Kidney (tissue), 14 donors: Measurements from ENCODE around the gene OTOF. TPM values are rescaled to one million over a fixed set of nuclear protein-coding genes. Genes with fewer than 3 reads are reported as not detected.
A peak's percentile ranks its signal among the peaks of the same experiment; 100 is the strongest.

Source experiments
- DNase-seq, 5 donors: peaks; one replicate each; pipeline ENCODE4 v3.0.0-alpha.2; 2013 to 2020
- FAIRE-seq: peaks from 2 replicates; lab custom pipeline; 2012; peaks lifted over from hg19 to GRCh38; lab: Jason Lieb, UNC
- H3K27ac ChIP-seq, 2 donors: one replicate each; pipeline ENCODE4 v1.7.0; 2013; ENCODE audit warnings: low read depth in 2 of 2, low read length in 2 of 2, inconsistent platforms in 1 of 2
- H3K27me3 ChIP-seq: one replicate; pipeline ENCODE4 v1.7.1; 2013; ENCODE audit warnings: low read length, inconsistent platforms; ENCODE audit not compliant: control insufficient read depth, insufficient read depth
- H3K36me3 ChIP-seq, 3 donors: one replicate each; pipeline versions ENCODE4 v1.7.0 to v1.7.1; 2013; ENCODE audit warnings: low read length in 3 of 3, control low read depth in 1 of 3, inconsistent platforms in 1 of 3; ENCODE audit not compliant: insufficient read depth in 3 of 3, control insufficient read depth in 2 of 3
- H3K4me1 ChIP-seq, 3 donors: one replicate each; pipeline versions ENCODE4 v1.7.0 to v1.7.1; 2013; ENCODE audit warnings: low read length in 3 of 3, inconsistent platforms in 1 of 3, low read depth in 1 of 3; ENCODE audit not compliant: control insufficient read depth in 2 of 3, insufficient read depth in 2 of 3
- H3K4me3 ChIP-seq, 3 donors: one replicate each; pipeline versions ENCODE4 v1.7.0 to v1.8.1; 2013; ENCODE audit warnings: low read length in 3 of 3, control low read depth in 1 of 3, inconsistent platforms in 1 of 3
- H3K9ac ChIP-seq, 3 donors: one replicate each; pipeline versions ENCODE4 v1.7.0 to v1.7.1; 2013; ENCODE audit warnings: low read length in 3 of 3, control low read depth in 1 of 3, inconsistent platforms in 1 of 3
- H3K9me3 ChIP-seq, 3 donors: one replicate each; pipeline versions ENCODE4 v1.7.0 to v1.7.1; 2013; ENCODE audit warnings: low read length in 3 of 3, control low read depth in 1 of 3, inconsistent platforms in 1 of 3; ENCODE audit not compliant: control insufficient read depth in 2 of 3, insufficient read depth in 1 of 3
- CTCF ChIP-seq: IDR thresholded peaks from 3 replicates; pipeline ENCODE4 v1.5.1; 2012; ENCODE audit warnings: mild to moderate bottlenecking, moderate library complexity, borderline replicate concordance; ENCODE audit not compliant: insufficient read depth; ENCODE audit errors: extremely low read depth
- intact Hi-C: fragments of 100-400 bp; cut with DNase I; formaldehyde crosslinking; loops from one replicate; pipeline ENCODE4 v1.11.1; 2022
- polyA plus RNA-seq: library from polyadenylated mRNA; stranded (reverse); fragments of 350-450 nt; fragmentation: Illumina TruSeq; extraction: RNeasy Lipid Tissue Mini Kit (QIAGEN cat#74804); gene quantifications from one replicate; pipeline ENCODE4 v1.2.3, GENCODE V29; 2014; ENCODE audit warnings: low read depth, low replicate concordance; ENCODE audit not compliant: insufficient read depth
- total RNA-seq: library from RNA; stranded (reverse); fragmentation: NEBNext Ultra II Directional; extraction: Animal tissue kit (Norgen Biotek cat#: 25700); gene quantifications from one replicate; pipeline ENCODE4 v1.2.1, GENCODE V29; 2021
- donor health status: control.
- donor health status: control.
- donor health status: control.
- donor health status: control.
- donor health status: control.
- donor health status: DM: yes; HTN: yes; CAD: no.
- donor health status: Normal renal cell carcinoma (clear cell type).

The OTOF gene
- total and polyA plus RNA-seq, 2 donors from 2014 or later: 0.16 TPM; not detected in 1

DNA sequence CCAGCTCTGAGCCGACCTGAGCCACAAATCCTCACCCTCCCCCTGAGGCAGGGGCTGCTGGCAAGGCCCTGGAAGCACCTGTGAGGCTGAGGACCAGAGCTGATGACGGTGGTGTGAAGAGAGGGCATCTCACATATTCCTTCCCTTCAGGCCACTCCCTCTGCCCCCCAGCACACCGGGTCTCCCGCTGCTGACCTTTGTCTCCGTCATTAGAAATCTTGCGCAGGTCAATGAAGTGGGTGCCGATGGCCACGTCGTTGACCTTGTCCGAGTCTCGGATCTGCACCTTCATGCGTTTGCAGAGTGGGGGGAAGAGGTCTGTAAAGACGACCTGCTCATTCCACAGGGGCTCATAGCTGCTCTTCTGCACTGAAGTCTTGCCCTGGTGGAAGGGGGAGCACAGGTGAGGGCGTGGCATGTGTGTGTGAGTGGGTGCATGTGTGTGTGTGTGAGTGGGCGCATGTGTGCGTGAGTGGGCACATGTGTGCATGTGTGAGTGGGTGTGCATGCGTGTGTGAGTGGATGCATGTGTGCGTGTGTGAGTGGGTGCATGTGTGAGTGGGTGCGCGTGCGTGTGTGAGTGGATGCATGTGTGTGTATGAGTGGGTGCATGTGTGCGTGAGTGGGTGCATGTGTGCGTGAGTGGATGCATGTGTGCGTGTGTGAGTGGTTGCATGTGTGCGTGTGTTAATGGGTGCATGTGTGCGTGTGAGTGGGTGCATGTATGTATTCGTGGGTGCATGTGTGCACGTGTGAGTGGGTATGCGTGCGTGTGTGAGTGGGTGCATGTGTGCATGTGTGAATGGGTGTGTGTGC lies 4.5 kb upstream of the OTOF start:
- Histone ChIP-seq H3K27me3 (no peaks in the 10 kb centered on the region), H3K27ac (no peak overlapping the region), H3K36me3 (no peaks in the 10 kb centered on the region), H3K4me1 (no peaks in the 10 kb centered on the region), H3K9me3 (no peaks in the 10 kb centered on the region), H3K9ac (no peak overlapping the region), H3K4me3 (no peak overlapping the region)
- intact Hi-C loops: no loop called here
- no peak for TF ChIP-seq CTCF
- DNase-seq: peak in 1 of 5 donors; percentile 39
- no peak for FAIRE-seq

GRCh38 chr2:26481706-26482105 lies 3.8 kb upstream of the OTOF start:
- no peak overlapping the region for H3K9ac ChIP-seq
- H3K36me3 ChIP-seq: no peaks in the 10 kb centered on the region

GRCh38 chr2:26480566-26481423 lies 2.9 kb upstream of the OTOF start:
- H3K27me3 ChIP-seq: no peaks in the 10 kb centered on the region
- FAIRE-seq (no peak), DNase-seq (peak in 1 of 5 donors; percentile 59)
- H3K27ac ChIP-seq: no peak overlapping the region
- H3K4me1 ChIP-seq: no peaks in the 10 kb centered on the region
- intact Hi-C loops: no loop called here
- no peaks in the 10 kb centered on the region for H3K9me3 ChIP-seq
- no peak overlapping the region for H3K9ac ChIP-seq
- H3K4me3 ChIP-seq: no peak overlapping the region
- TF ChIP-seq CTCF: no peak
- no peaks in the 10 kb centered on the region for H3K36me3 ChIP-seq

More at GRCh38 chr2:26481706-26482105, 3.8 kb upstream of the OTOF start:
- H3K4me3 ChIP-seq: no peak overlapping the region
- FAIRE-seq (no peak), DNase-seq (no peak)
- intact Hi-C loops: no loop called here
- no peaks in the 10 kb centered on the region for H3K9me3 ChIP-seq
- H3K4me1 ChIP-seq: no peaks in the 10 kb centered on the region
- H3K27me3 ChIP-seq: no peaks in the 10 kb centered on the region
- TF ChIP-seq CTCF: no peak
- H3K27ac ChIP-seq: no peak overlapping the region
